Retinal pigment epithelial cell (primary cell): ENCODE results near the gene ZNF24.

Experiments
- DNase-seq: peaks from one replicate; pipeline ENCODE4 v3.0.0-alpha.2; 2010; ENCODE audit warnings: low read depth
- H3K4me3 ChIP-seq: 2 replicates; pipeline ENCODE4 v1.5.1; 2011; ENCODE audit warnings: mild to moderate bottlenecking, low read length, control low read depth, moderate library complexity
- CTCF ChIP-seq: conservative IDR thresholded peaks from 2 replicates; pipeline ENCODE4 v1.5.1; 2011; ENCODE audit warnings: low read depth, low read length, control low read depth, inconsistent platforms

The ZNF24 gene

GRCh38 chr18:35355140-35355618 lies 11.0 kb upstream of the ZNF24 start:
- DNase-seq = peak; percentile 47
- peak overlapping the region; percentile 10 for H3K4me3 ChIP-seq
- peak; percentile 87 for TF ChIP-seq CTCF

GRCh38 chr18:35352778-35353177 lies 8.6 kb upstream of the ZNF24 start:
- TF ChIP-seq CTCF = no peak
- DNase-seq = no peak
- H3K4me3 ChIP-seq = no peak overlapping the region

- no peak for DNase-seq
- no peak overlapping the region for H3K4me3 ChIP-seq
- TF ChIP-seq CTCF = no peak
Observed at GRCh38 chr18:35352283-35352682, 8.1 kb upstream of the ZNF24 start.

- no peak overlapping the region for H3K4me3 ChIP-seq
- no peak for DNase-seq
- no peak for TF ChIP-seq CTCF
Observed at GRCh38 chr18:35348001-35348400, 3.8 kb upstream of the ZNF24 start.

GRCh38 chr18:35345950-35346349 lies 1.7 kb upstream of the ZNF24 start:
- TF ChIP-seq CTCF = no peak
- no peak overlapping the region for H3K4me3 ChIP-seq
- no peak for DNase-seq

GRCh38 chr18:35345460-35345921 lies 1.3 kb upstream of the ZNF24 start:
- TF ChIP-seq CTCF = no peak
- peak overlapping the region; percentile 10 for H3K4me3 ChIP-seq
- peak; percentile 34 for DNase-seq

- no peak for DNase-seq
- no peak for TF ChIP-seq CTCF
- peak overlapping the region; percentile 88 for H3K4me3 ChIP-seq
Observed at GRCh38 chr18:35344736-35345459, 678 bp upstream of the ZNF24 start.
